SJCRH30 (cell line): ENCODE results near the gene KRTAP10-3. TPM values are rescaled to one million over a fixed set of nuclear protein-coding genes. Genes with fewer than 3 reads are reported as not detected.
"Not testable (repeated sequence)": the region's sequence is repeated elsewhere in the genome, so short reads cannot be mapped to it uniquely, and the experiment has no call there.

ENCODE experiments used
- DNase-seq, 2 experiments: peaks; one replicate each; pipeline ENCODE4 v3.0.0-alpha.2; 2015 to 2020
- H3K27ac ChIP-seq: fragments of 250-450 bp; sonication (Bioruptor Pico); 2 replicates; pipeline ENCODE4 v1.5.1; 2020; ENCODE audit warnings: mild to moderate bottlenecking, moderate library complexity
- H3K27me3 ChIP-seq: fragments of 250-450 bp; sonication (Bioruptor Pico); 2 replicates; pipeline ENCODE4 v1.5.1; 2020; ENCODE audit warnings: mild to moderate bottlenecking, moderate library complexity
- H3K36me3 ChIP-seq: fragments of 250-450 bp; sonication (Bioruptor Pico); 2 replicates; pipeline ENCODE4 v1.5.1; 2020; ENCODE audit warnings: mild to moderate bottlenecking, moderate library complexity
- H3K4me1 ChIP-seq: fragments of 250-450 bp; sonication (Bioruptor Pico); 2 replicates; pipeline ENCODE4 v1.5.1; 2020; ENCODE audit warnings: mild to moderate bottlenecking, moderate library complexity
- H3K4me3 ChIP-seq: fragments of 250-450 bp; sonication (Bioruptor Pico); 2 replicates; pipeline ENCODE4 v1.5.1; 2020; ENCODE audit warnings: mild to moderate bottlenecking, moderate library complexity
- H3K9me3 ChIP-seq: fragments of 250-450 bp; sonication (Bioruptor Pico); replicated peaks from 2 replicates; pipeline ENCODE4 v1.5.1; 2020; ENCODE audit warnings: mild to moderate bottlenecking, moderate library complexity
- total RNA-seq: library from RNA; depleted of rRNA; stranded (reverse); fragments of >200 nt; shearing (Covaris generic); gene quantifications from 2 replicates; pipeline ENCODE4 v1.2.3, GENCODE V29; 2014

KRTAP10-3 gene
- total RNA-seq, 1 experiment from 2014 or later: not detected

GRCh38 chr21:44593598-44594405, 35.2 kb upstream of the KRTAP10-3 start:
- Histone ChIP-seq H3K27me3 (no peaks in the 10 kb centered on the region), H3K27ac (no peak overlapping the region), H3K36me3 (no peaks in the 10 kb centered on the region), H3K4me3 (no peak overlapping the region), H3K9me3 (no peaks in the 10 kb centered on the region), H3K4me1 (peaks cover 6% of the 10 kb centered on the region)
- DNase-seq: peak; percentile 23 to 41

- Histone ChIP-seq H3K4me3 (no peak within 1 kb of the TSS), H3K27me3 (no peaks in the 10 kb centered on the region), H3K4me1 (peaks cover 6% of the 10 kb centered on the region), H3K9me3 (no peaks in the 10 kb centered on the region), H3K36me3 (no peaks in the 10 kb centered on the region), H3K27ac (no peak within 1 kb of the TSS)
- no peak for DNase-seq
These were observed 34.1 kb upstream of the KRTAP10-3 start, which contains the start of gene KRTAP10-6 for GRCh38 chr21:44592446-44593311. Gene KRTAP10-6, minus strand, starts transcription at chr21:44592505. Its CDS starts 21 bp downstream, at chr21:44592484.

GRCh38 chr21:44591801-44592130, 33.2 kb upstream of the KRTAP10-3 start:
- H3K4me1 ChIP-seq, DNase-seq, H3K4me3 ChIP-seq, H3K36me3 ChIP-seq, H3K27me3 ChIP-seq, H3K9me3 ChIP-seq, H3K27ac ChIP-seq: not testable (repeated sequence)

GRCh38 chr21:44590897-44591800, 32.6 kb upstream of the KRTAP10-3 start:
- not testable (repeated sequence) for H3K36me3 ChIP-seq, H3K27ac ChIP-seq, H3K4me1 ChIP-seq, H3K4me3 ChIP-seq, DNase-seq, H3K9me3 ChIP-seq, H3K27me3 ChIP-seq

- DNase-seq: no peak
- Histone ChIP-seq H3K27me3 (no peaks in the 10 kb centered on the region), H3K36me3 (no peaks in the 10 kb centered on the region), H3K4me1 (peaks cover 6% of the 10 kb centered on the region), H3K9me3 (no peaks in the 10 kb centered on the region), H3K27ac (no peak overlapping the region), H3K4me3 (no peak overlapping the region)
These were observed 31.7 kb upstream of the KRTAP10-3 start for GRCh38 chr21:44590311-44590721.

GRCh38 chr21:44589586-44590305, 31.2 kb upstream of the KRTAP10-3 start:
- no peak overlapping the region for H3K27ac ChIP-seq
- H3K27me3 ChIP-seq: no peaks in the 10 kb centered on the region
- H3K9me3 ChIP-seq: no peaks in the 10 kb centered on the region
- DNase-seq: no peak
- H3K36me3 ChIP-seq: no peaks in the 10 kb centered on the region
- no peak overlapping the region for H3K4me3 ChIP-seq
- peaks cover 6% of the 10 kb centered on the region for H3K4me1 ChIP-seq

- no peak overlapping the region for H3K4me3 ChIP-seq
- no peaks in the 10 kb centered on the region for H3K27me3 ChIP-seq
- H3K36me3 ChIP-seq: no peaks in the 10 kb centered on the region
- H3K9me3 ChIP-seq: no peaks in the 10 kb centered on the region
- H3K4me1 ChIP-seq: peaks cover 6% of the 10 kb centered on the region
- DNase-seq: no peak
- H3K27ac ChIP-seq: no peak overlapping the region
These were observed 30.5 kb upstream of the KRTAP10-3 start for GRCh38 chr21:44589094-44589493.

- H3K27me3 ChIP-seq: no peaks in the 10 kb centered on the region
- H3K36me3 ChIP-seq: no peaks in the 10 kb centered on the region
- H3K4me1 ChIP-seq: no peaks in the 10 kb centered on the region
- no peaks in the 10 kb centered on the region for H3K9me3 ChIP-seq
- no peak overlapping the region for H3K27ac ChIP-seq
- H3K4me3 ChIP-seq: no peak overlapping the region
- DNase-seq: no peak
These were observed 27.3 kb upstream of the KRTAP10-3 start for GRCh38 chr21:44585892-44586291.

GRCh38 chr21:44583800-44584147, 25.2 kb upstream of the KRTAP10-3 start:
- no peak overlapping the region for H3K27ac ChIP-seq
- H3K36me3 ChIP-seq: no peaks in the 10 kb centered on the region
- DNase-seq: no peak
- no peaks in the 10 kb centered on the region for H3K9me3 ChIP-seq
- H3K4me3 ChIP-seq: no peak overlapping the region
- H3K27me3 ChIP-seq: no peaks in the 10 kb centered on the region
- H3K4me1 ChIP-seq: no peaks in the 10 kb centered on the region

GRCh38 chr21:44583089-44583799, 24.6 kb upstream of the KRTAP10-3 start:
- DNase-seq: no peak
- no peak overlapping the region for H3K27ac ChIP-seq
- H3K36me3 ChIP-seq: no peaks in the 10 kb centered on the region
- H3K4me1 ChIP-seq: no peaks in the 10 kb centered on the region
- no peaks in the 10 kb centered on the region for H3K27me3 ChIP-seq
- H3K4me3 ChIP-seq: no peak overlapping the region
- no peaks in the 10 kb centered on the region for H3K9me3 ChIP-seq

GRCh38 chr21:44582055-44582454, 23.5 kb upstream of the KRTAP10-3 start:
- Histone ChIP-seq H3K27ac (no peak overlapping the region), H3K36me3 (no peaks in the 10 kb centered on the region), H3K27me3 (no peaks in the 10 kb centered on the region), H3K4me3 (no peak overlapping the region), H3K4me1 (no peaks in the 10 kb centered on the region), H3K9me3 (0 out of 2 replicates have a peak, but pooled peaks cover 1% of the 10 kb centered on the region)
- no peak for DNase-seq

GRCh38 chr21:44581158-44581557, 22.6 kb upstream of the KRTAP10-3 start:
- H3K4me1 ChIP-seq: no peaks in the 10 kb centered on the region
- no peak overlapping the region for H3K27ac ChIP-seq
- no peak for DNase-seq
- H3K4me3 ChIP-seq: no peak overlapping the region
- H3K9me3 ChIP-seq: 0 out of 2 replicates have a peak, but pooled peaks cover 4% of the 10 kb centered on the region
- no peaks in the 10 kb centered on the region for H3K36me3 ChIP-seq
- no peaks in the 10 kb centered on the region for H3K27me3 ChIP-seq

GRCh38 chr21:44580231-44580821, 21.7 kb upstream of the KRTAP10-3 start, which contains the start of gene KRTAP10-5:
Gene KRTAP10-5, minus strand, starts transcription at chr21:44580604. Its CDS starts 26 bp downstream, at chr21:44580578.
- not testable (repeated sequence) for H3K27ac ChIP-seq, DNase-seq, H3K9me3 ChIP-seq, H3K27me3 ChIP-seq, H3K36me3 ChIP-seq, H3K4me3 ChIP-seq, H3K4me1 ChIP-seq
